RWPE2 (cell line): ENCODE data around the gene GMDS.
"Not testable (repeated sequence)": the region's sequence is repeated elsewhere in the genome, so short reads cannot be mapped to it uniquely, and the experiment has no call there.

Source experiments
- ATAC-seq: fragments of 200-7000 bp; cut with Tn5 transposase; 3 replicates; pipeline ENCODE4 v1.9.1; 2021; ENCODE audit warnings: low read depth
- DNase-seq: peaks from one replicate; pipeline ENCODE4 v3.0.0-alpha.2; 2020; ENCODE audit warnings: low spot score
- H3K27ac ChIP-seq: fragments of 450-650 bp; 2 replicates; pipeline ENCODE4 v1.5.1; 2017; ENCODE audit warnings: mild to moderate bottlenecking; ENCODE audit not compliant: poor library complexity, severe bottlenecking
- H3K27me3 ChIP-seq: fragments of 250-450 bp; sonication (Bioruptor Pico); 2 replicates; pipeline ENCODE4 v1.5.1; 2021; ENCODE audit warnings: mild to moderate bottlenecking, moderate library complexity; ENCODE audit not compliant: insufficient read depth, poor library complexity, severe bottlenecking
- H3K36me3 ChIP-seq: fragments of 250-450 bp; sonication (Bioruptor Pico); 2 replicates; pipeline ENCODE4 v1.5.1; 2020; ENCODE audit warnings: low read depth, mild to moderate bottlenecking, moderate library complexity
- H3K4me1 ChIP-seq: fragments of 250-450 bp; sonication (Bioruptor Pico); 2 replicates; pipeline ENCODE4 v1.5.1; 2021; ENCODE audit warnings: mild to moderate bottlenecking, moderate library complexity; ENCODE audit not compliant: insufficient read depth, poor library complexity, severe bottlenecking
- H3K4me3 ChIP-seq: fragments of 250-450 bp; sonication (Bioruptor Pico); 2 replicates; pipeline ENCODE4 v1.5.1; 2021; ENCODE audit warnings: mild to moderate bottlenecking, moderate library complexity; ENCODE audit not compliant: severe bottlenecking
- H3K9me3 ChIP-seq: fragments of 250-450 bp; sonication (Bioruptor Pico); 2 replicates; pipeline ENCODE4 v1.5.1; 2021; ENCODE audit warnings: mild to moderate bottlenecking, moderate library complexity; ENCODE audit not compliant: severe bottlenecking
- CTCF ChIP-seq: fragments of 450-650 bp; IDR thresholded peaks from one replicate; pipeline ENCODE4 v1.5.1; 2017; ENCODE audit warnings: mild to moderate bottlenecking, moderate library complexity; ENCODE audit not compliant: poor library complexity, severe bottlenecking

GMDS gene

DNA sequence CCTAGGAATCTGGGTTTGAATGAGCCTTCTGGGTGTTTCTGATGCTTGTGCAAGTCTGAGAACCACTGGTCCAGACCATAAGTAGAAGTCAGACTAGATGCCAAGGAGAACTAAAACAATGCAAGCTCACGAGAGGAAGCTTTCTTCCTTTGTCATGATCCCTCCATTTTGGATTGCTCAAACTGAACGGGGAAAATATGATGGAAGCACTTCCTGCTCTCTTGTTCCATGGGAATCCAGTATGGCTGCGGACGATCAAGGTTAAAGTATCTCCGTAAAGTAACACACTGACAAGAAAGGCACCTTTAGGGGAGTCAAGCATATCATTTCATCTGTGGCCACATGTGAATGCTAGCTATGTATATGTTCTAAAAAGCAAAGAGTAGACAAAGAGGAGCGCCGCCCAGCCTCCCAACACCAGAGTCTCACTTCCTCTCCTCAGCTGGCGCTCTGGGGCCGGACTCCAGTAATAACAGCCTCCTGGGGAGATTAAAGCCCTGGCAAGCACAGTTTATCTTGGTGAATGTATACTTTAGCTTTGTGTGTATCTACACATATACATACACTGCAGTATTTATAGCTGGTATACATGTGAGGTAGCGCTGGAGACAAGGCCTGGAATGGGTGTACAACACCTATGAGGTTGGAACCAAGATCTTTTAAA lies 547.6 kb downstream of the GMDS start:
- Histone ChIP-seq H3K4me1 (peaks cover 16% of the 10 kb centered on the region), H3K36me3 (no peaks in the 10 kb centered on the region), H3K4me3 (no peak overlapping the region), H3K9me3 (no peaks in the 10 kb centered on the region), H3K27me3 (no peaks in the 10 kb centered on the region), H3K27ac (no peak overlapping the region)
- DNase-seq (no peak), ATAC-seq (no peak)
- TF ChIP-seq CTCF: no peak

DNA sequence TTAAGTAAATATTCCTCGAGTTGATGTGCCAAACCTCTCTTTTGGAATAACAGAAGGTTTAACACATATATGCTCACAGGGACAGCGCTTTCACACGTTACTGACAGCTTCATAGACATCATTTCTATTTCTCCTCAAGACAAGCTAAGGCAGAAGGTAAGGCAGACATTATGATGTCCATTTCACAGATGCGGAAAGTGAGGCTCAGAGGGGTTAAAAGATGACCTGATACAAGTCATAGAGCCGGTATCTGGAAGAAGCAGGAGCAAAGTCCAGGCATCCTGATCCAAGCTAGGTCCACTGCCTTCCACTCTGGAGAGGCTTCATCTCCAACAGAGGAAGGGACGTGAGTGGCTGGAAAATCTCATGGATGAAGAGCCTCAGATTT lies 548.9 kb downstream of the GMDS start:
- no peaks in the 10 kb centered on the region for H3K36me3 ChIP-seq
- peaks cover 6% of the 10 kb centered on the region for H3K4me1 ChIP-seq
- TF ChIP-seq CTCF: no peak
- no peak overlapping the region for H3K4me3 ChIP-seq
- H3K27me3 ChIP-seq: no peaks in the 10 kb centered on the region
- no peak for DNase-seq
- ATAC-seq: no peak
- H3K9me3 ChIP-seq: no peaks in the 10 kb centered on the region
- H3K27ac ChIP-seq: no peak overlapping the region

DNA sequence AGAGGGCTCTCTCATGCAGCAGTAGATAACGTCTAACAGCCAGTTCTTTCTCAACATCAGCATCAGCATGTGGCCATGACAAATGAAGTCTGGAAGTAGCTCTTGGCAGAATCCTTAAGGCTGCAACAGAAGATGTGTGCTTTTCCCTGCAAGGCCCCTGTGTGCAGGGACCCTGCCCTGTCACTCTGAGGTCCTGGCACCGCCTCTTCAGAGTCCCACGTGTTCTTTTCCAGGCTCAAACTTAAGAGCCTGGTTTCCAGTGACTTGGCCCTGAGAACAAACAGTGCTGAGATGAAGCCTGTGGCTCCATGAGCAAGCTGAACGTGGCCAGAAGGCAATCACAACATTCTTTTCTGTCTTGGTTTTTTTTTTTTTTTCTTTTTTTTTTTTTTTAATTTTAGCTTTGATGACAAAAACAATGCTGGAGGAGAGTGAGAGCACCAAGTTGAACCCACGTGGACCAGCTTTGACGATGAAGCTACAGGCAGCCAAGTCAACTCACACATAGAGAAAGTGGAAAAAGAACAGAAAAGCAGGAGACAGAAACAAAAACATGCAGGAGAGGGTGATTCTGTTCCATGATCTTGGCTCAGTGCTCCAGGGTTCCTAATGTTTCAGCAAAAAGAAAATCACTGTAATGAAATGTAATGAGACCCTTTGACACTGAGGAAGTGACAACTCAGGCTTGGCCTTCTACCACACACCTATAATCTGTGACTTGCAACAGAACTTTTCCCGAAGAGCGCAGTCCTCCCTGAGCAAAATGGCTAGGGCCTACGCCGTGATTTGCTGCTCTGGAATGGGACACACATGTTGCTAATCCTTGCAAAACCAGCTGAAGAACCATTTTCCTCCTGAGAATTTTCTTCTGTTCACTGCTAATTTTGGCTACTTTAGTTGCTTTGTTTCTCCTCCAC lies 549.6 kb downstream of the GMDS start:
- Histone ChIP-seq H3K36me3 (no peaks in the 10 kb centered on the region), H3K27ac (no peak overlapping the region), H3K4me1 (no peaks in the 10 kb centered on the region), H3K27me3 (no peaks in the 10 kb centered on the region), H3K9me3 (no peaks in the 10 kb centered on the region), H3K4me3 (no peak overlapping the region)
- DNase-seq: no peak
- ATAC-seq: no peak
- no peak for TF ChIP-seq CTCF

DNA sequence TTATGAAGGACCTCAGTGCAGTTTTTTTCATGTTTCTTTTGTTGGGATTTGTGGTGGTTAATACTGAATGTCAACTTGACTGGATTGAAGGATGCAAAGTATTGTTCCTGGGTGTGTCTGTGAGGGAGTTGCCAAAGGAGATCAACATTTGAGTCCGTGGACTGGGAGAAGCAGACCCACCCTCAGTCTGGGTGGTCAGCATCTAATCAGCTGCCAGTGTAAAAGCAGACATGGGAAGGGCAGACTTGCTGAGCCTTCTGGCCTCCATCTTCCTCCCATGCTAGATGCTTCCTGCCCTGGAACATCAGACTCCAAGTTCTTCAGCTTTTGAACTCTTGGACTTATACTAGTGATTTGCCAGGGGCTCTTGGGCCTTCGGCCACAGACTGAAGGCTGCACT lies 553.6 kb downstream of the GMDS start:
- not testable (repeated sequence) for H3K36me3 ChIP-seq, H3K4me3 ChIP-seq, DNase-seq, ATAC-seq, H3K27ac ChIP-seq, H3K9me3 ChIP-seq, H3K27me3 ChIP-seq
- H3K4me1 ChIP-seq: peaks cover 21% of the 10 kb centered on the region

GRCh38 chr6:1690656-1691055 lies 554.7 kb downstream of the GMDS start:
- not testable (repeated sequence) for H3K9me3 ChIP-seq, H3K27ac ChIP-seq, H3K4me3 ChIP-seq, DNase-seq, ATAC-seq, H3K36me3 ChIP-seq, H3K27me3 ChIP-seq
- H3K4me1 ChIP-seq: peaks cover 31% of the 10 kb centered on the region
